ENCODE data around the gene HES3.

HES3 gene

GRCh38 chr1:6253380-6253779, 9.4 kb downstream of the HES3 start:
- no peak overlapping the region; the same call in 1 of the 2 replicates for H3K27ac ChIP-seq
- ChIA-PET CTCF (interaction anchor here (0.7 kb wide), 1 partner anchor 80 kb away, joined by 4 read pairs; no protein-coding TSS in a partner anchor), POLR2A (ENCODE audit: low non-redundant PET) (no interaction called here)
- TF ChIP-seq CTCF (conservative IDR thresholded peaks at IDR 0.05; ENCODE audit: low read depth) = no peak
- DNase-seq (ENCODE audit: low spot score) = no peak

GRCh38 chr1:6254691-6255090, 10.7 kb downstream of the HES3 start:
- no peak for TF ChIP-seq CTCF (conservative IDR thresholded peaks at IDR 0.05; ENCODE audit: low read depth)
- POLR2A ChIA-PET (ENCODE audit: low non-redundant PET) = interaction anchor here (0.5 kb wide), 1 partner anchor 152 kb away, joined by 13 read pairs; no protein-coding TSS in a partner anchor
- no peak for DNase-seq (ENCODE audit: low spot score)
- CTCF ChIA-PET = interaction anchor here (0.6 kb wide), 1 partner anchor 32 kb away, joined by 4 read pairs; no protein-coding TSS in a partner anchor
- H3K27ac ChIP-seq = no peak overlapping the region

GRCh38 chr1:6256645-6257044, 12.7 kb downstream of the HES3 start:
- peak overlapping the region; percentile 90 for H3K27ac ChIP-seq
- DNase-seq (ENCODE audit: low spot score) = no peak
- ChIA-PET POLR2A (ENCODE audit: low non-redundant PET) (interaction anchor here (0.6 kb wide), 2 partner anchors 27 to 44 kb away, joined by 3 to 4 read pairs; no protein-coding TSS in a partner anchor), CTCF (interaction anchor here (0.5 to 0.9 kb wide), 3 partner anchors 9 to 10 kb away, joined by 3 read pairs; no protein-coding TSS in a partner anchor)
- TF ChIP-seq CTCF (conservative IDR thresholded peaks at IDR 0.05; ENCODE audit: low read depth) = no peak

GRCh38 chr1:6257541-6258069, 13.6 kb downstream of the HES3 start:
- no peak for DNase-seq (ENCODE audit: low spot score)
- peak overlapping the region; percentile 90 for H3K27ac ChIP-seq
- ChIA-PET CTCF (interaction anchor here (0.7 to 0.9 kb wide), 2 partner anchors 11 to 154 kb away, joined by 3 read pairs; no protein-coding TSS in a partner anchor), POLR2A (ENCODE audit: low non-redundant PET) (interaction anchor here (0.6 kb wide), 1 partner anchor 43 kb away, joined by 3 read pairs; no protein-coding TSS in a partner anchor)
- TF ChIP-seq CTCF (conservative IDR thresholded peaks at IDR 0.05; ENCODE audit: low read depth) = no peak

DNA sequence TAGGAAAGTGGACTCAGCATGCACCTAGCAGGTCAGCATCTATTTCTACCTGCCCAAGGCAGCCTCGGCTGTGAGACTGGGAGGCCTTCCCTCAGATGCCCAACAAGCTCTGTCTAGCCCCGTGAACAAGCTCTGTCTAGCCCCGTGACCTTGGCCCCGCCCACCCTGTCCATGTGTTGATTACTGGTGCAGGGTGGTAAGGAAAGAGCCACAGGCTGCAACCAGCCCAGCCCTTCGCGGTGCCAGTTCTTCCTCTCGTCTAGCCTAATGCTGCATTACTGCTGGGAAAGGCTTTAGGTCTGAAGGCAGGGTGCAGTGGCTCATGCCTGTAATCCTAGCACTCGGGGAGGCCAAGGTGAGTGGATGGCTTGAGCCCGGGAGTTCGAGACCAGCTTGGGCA, 14.7 kb downstream of the HES3 start:
- ChIA-PET POLR2A (ENCODE audit: low non-redundant PET) (no interaction called here), CTCF (no interaction called here)
- peak overlapping the region; percentile 90 for H3K27ac ChIP-seq
- no peak for DNase-seq (ENCODE audit: low spot score)
- no peak for TF ChIP-seq CTCF (conservative IDR thresholded peaks at IDR 0.05; ENCODE audit: low read depth)

DNA sequence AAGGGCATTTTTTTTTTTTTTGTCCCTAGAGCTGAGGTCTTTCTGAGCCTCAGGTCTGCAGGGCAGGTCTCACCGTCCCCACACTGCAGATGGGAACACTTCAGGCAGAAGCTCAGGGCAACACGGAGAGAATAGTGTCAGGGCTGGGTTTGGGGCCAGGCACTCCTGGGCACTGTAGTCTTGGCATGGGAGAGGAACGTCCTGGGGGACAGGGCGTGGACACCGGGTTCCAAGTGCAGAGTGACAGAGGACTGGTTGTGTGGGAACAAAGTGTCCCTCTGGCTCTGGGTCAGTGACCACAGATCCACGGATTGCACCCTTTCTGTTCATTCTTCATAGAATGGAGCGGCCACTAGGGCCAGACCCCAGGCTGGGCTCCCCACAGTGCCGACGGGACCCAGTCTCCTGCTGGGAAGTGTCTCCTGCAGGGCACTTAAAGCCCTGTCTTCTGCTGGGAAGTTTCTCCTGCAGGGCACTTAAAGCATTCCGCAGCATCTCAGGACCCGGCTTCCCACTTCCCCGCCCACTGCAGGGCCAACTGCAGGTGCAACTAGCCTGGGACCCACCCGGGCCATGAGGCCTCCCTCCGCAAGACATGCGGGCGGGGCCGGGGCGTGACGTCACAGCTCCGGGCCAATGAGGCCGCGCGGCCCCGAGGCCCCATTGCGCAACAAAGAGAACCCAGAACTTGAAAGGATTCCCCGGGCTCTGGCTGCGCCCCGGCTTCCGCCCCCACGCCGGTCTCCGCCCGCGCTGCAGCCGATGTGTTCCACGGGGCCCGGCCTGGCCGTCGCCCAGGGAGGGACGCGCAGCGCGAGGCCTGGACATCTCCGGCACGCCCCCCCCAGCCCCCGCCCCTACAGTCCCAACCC, 15.7 kb downstream of the HES3 start:
- ChIA-PET CTCF (interaction anchor here (0.7 kb wide), 1 partner anchor 9 kb away, joined by 3 read pairs; no protein-coding TSS in a partner anchor), POLR2A (ENCODE audit: low non-redundant PET) (interaction anchor here (1.0 kb wide), 1 partner anchor 35 kb away, joined by 3 read pairs; no protein-coding TSS in a partner anchor)
- TF ChIP-seq CTCF (conservative IDR thresholded peaks at IDR 0.05; ENCODE audit: low read depth) = no peak
- peak; percentile 90 for DNase-seq (ENCODE audit: low spot score)
- peak overlapping the region; percentile 90 for H3K27ac ChIP-seq
